22Rv1 (cell line): ENCODE results near the gene NBEA.

Experiments
- ZFX ChIP-seq: fragments of 450-650 bp; IDR thresholded peaks from 2 replicates; pipeline ENCODE4 v1.6.1; 2017; ENCODE audit warnings: antibody characterized with exemption, borderline replicate concordance
- TF ChIP-seq, protein P1 (sequence below): fragments of 450-650 bp; IDR thresholded peaks from 2 replicates; pipeline ENCODE4 v1.5.1; 2017; ENCODE audit warnings: mild to moderate bottlenecking

DNA sequence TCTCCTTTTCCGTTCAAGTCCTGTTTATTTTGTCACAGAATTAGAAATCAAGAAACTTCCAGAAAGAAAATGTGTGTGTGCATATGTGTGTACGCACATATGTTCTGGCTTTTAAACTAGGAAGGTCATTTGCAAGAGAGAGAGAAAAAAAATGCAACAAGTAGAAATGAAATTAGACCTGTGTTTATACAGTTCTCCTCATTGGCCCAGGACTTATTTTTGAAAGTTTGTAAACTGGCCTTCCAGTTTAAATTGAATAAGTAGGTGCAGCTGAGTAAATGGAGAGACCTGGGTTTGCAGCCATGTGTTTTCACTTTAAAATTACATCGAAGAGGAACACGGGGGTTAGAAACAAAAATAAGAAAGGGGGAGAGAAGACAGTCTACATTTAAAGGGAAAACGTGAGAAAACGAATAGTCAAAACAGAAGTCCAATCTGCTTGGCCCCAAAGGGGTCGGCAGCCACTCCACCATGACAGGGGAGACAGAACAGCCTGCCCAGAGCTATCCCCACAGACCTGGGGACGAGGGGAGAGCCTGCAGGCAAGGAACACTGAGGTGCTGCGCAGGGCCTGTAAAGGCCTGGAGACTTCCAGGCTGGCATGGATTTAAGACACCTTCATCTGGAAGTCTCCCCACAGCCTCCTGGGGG is 751.2 kb downstream of the NBEA start:
- TF ChIP-seq, protein P1, sequence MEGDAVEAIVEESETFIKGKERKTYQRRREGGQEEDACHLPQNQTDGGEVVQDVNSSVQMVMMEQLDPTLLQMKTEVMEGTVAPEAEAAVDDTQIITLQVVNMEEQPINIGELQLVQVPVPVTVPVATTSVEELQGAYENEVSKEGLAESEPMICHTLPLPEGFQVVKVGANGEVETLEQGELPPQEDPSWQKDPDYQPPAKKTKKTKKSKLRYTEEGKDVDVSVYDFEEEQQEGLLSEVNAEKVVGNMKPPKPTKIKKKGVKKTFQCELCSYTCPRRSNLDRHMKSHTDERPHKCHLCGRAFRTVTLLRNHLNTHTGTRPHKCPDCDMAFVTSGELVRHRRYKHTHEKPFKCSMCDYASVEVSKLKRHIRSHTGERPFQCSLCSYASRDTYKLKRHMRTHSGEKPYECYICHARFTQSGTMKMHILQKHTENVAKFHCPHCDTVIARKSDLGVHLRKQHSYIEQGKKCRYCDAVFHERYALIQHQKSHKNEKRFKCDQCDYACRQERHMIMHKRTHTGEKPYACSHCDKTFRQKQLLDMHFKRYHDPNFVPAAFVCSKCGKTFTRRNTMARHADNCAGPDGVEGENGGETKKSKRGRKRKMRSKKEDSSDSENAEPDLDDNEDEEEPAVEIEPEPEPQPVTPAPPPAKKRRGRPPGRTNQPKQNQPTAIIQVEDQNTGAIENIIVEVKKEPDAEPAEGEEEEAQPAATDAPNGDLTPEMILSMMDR, result no peak
- no peak for TF ChIP-seq ZFX
